ENCODE data around the gene BTBD6. TPM values are rescaled to one million over a fixed set of nuclear protein-coding genes. Genes with fewer than 3 reads are reported as not detected.

Gene BTBD6
- polyA plus RNA-seq, 1 experiment: 27.3 TPM

DNA sequence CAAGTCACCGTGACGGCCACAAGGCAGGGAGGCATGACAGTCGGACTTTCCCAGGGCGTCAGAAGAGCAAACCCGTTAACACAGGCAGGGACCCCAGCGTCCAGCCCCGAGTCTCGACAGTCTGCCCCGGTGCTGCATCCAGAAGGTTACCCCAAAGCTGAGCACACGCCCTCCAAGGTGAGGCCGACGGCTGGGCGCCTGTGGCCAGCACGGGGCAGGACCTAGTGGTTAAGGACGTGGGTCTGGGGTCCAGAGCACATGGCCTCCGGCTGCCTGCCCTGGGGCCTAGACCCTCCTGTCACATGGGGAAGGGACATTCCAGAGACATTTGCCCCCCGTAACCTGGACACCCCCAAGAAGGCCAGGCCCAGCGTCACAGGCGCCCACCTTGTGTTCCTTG, 29.7 kb upstream of the BTBD6 start:
- TF ChIP-seq, protein P1, sequence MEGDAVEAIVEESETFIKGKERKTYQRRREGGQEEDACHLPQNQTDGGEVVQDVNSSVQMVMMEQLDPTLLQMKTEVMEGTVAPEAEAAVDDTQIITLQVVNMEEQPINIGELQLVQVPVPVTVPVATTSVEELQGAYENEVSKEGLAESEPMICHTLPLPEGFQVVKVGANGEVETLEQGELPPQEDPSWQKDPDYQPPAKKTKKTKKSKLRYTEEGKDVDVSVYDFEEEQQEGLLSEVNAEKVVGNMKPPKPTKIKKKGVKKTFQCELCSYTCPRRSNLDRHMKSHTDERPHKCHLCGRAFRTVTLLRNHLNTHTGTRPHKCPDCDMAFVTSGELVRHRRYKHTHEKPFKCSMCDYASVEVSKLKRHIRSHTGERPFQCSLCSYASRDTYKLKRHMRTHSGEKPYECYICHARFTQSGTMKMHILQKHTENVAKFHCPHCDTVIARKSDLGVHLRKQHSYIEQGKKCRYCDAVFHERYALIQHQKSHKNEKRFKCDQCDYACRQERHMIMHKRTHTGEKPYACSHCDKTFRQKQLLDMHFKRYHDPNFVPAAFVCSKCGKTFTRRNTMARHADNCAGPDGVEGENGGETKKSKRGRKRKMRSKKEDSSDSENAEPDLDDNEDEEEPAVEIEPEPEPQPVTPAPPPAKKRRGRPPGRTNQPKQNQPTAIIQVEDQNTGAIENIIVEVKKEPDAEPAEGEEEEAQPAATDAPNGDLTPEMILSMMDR (IDR thresholded peaks at IDR 0.05; ENCODE audit: low read depth, low read length): no peak
- H3K27me3 ChIP-seq (ENCODE audit: control insufficient read depth, insufficient read depth, low read length): no peaks in the 10 kb centered on the region
- POLR2A ChIA-PET: no interaction called here
- CTCF ChIA-PET: interaction anchor here (0.6 kb wide), 1 partner anchor 1290 kb away, joined by 4 read pairs; no protein-coding TSS in a partner anchor
- H3K9me3 ChIP-seq (ENCODE audit: control insufficient read depth, insufficient read depth, low read length): peaks cover 3% of the 10 kb centered on the region; the same call in 1 of the 2 replicates
- H3K27ac ChIP-seq (ENCODE audit: low read depth, low read length): no peak overlapping the region
- no peak overlapping the region for H3K4me3 ChIP-seq (ENCODE audit: low read depth, low read length)
- no peak for DNase-seq (ENCODE audit: low read depth, low spot score)

DNA sequence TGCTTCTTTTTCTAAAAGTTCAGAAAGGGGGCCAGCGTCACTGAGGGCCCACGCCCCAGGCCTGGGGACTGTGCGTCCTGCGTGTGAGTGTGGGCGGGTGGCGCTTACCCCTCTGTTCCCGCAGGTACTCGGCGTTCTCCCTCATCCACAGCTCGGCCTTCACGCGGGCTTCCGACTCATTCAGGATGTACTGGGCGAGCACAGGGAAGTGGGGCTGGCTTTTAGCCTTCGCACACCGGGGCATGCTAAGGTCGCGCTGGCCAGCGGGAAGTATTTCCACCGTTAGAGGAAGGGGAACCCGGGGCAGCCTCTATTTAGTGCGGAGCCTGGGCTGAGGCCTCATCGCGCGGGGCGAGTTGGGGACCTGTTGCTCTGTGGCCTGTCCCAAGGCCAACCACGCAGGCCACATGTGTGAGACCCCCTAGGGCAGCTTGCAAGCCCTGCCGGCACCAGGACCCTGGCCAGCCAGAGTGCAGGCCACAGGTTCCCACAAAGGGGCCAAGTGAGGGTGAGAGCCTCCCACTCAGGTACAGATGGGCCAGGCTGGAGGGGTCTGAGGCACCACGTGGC, 29.2 kb upstream of the BTBD6 start:
- no peak for DNase-seq (ENCODE audit: low read depth, low spot score)
- ChIA-PET CTCF (interaction anchor here (0.6 kb wide), 1 partner anchor 1290 kb away, joined by 4 read pairs; no protein-coding TSS in a partner anchor), POLR2A (no interaction called here)
- Histone ChIP-seq H3K4me3 (ENCODE audit: low read depth, low read length) (no peak overlapping the region), H3K9me3 (ENCODE audit: control insufficient read depth, insufficient read depth, low read length) (peaks cover 3% of the 10 kb centered on the region; the same call in 1 of the 2 replicates), H3K27me3 (ENCODE audit: control insufficient read depth, insufficient read depth, low read length) (no peaks in the 10 kb centered on the region), H3K27ac (ENCODE audit: low read depth, low read length) (no peak overlapping the region)
- TF ChIP-seq, protein P1 (IDR thresholded peaks at IDR 0.05; ENCODE audit: low read depth, low read length): no peak

DNA sequence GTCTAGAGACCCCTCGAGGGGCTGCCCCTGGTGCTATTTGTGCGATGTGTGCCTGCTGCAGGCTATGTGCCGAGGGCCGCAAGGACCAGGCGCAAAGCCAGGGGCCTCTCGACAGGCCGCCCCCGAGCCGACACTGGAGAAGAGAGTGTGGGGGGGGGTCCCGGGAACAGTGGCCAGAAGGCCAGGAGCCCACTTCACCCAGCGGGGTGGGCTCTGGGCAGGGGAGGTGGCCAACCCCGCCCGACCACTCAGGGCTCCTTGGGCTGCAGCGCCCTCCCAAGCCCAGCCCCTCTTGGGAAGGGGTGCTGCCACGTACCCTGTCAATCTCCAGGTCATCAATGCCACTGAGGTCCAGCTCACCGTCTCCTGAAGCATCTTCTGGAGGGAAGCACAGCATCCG, 28.6 kb upstream of the BTBD6 start:
- H3K27ac ChIP-seq (ENCODE audit: low read depth, low read length): no peak overlapping the region
- H3K27me3 ChIP-seq (ENCODE audit: control insufficient read depth, insufficient read depth, low read length): no peaks in the 10 kb centered on the region
- H3K4me3 ChIP-seq (ENCODE audit: low read depth, low read length): no peak overlapping the region
- TF ChIP-seq, protein P1 (IDR thresholded peaks at IDR 0.05; ENCODE audit: low read depth, low read length): no peak
- peaks cover 3% of the 10 kb centered on the region; the same call in 1 of the 2 replicates for H3K9me3 ChIP-seq (ENCODE audit: control insufficient read depth, insufficient read depth, low read length)
- no peak for DNase-seq (ENCODE audit: low read depth, low spot score)
- ChIA-PET POLR2A (no interaction called here), CTCF (no interaction called here)

DNA sequence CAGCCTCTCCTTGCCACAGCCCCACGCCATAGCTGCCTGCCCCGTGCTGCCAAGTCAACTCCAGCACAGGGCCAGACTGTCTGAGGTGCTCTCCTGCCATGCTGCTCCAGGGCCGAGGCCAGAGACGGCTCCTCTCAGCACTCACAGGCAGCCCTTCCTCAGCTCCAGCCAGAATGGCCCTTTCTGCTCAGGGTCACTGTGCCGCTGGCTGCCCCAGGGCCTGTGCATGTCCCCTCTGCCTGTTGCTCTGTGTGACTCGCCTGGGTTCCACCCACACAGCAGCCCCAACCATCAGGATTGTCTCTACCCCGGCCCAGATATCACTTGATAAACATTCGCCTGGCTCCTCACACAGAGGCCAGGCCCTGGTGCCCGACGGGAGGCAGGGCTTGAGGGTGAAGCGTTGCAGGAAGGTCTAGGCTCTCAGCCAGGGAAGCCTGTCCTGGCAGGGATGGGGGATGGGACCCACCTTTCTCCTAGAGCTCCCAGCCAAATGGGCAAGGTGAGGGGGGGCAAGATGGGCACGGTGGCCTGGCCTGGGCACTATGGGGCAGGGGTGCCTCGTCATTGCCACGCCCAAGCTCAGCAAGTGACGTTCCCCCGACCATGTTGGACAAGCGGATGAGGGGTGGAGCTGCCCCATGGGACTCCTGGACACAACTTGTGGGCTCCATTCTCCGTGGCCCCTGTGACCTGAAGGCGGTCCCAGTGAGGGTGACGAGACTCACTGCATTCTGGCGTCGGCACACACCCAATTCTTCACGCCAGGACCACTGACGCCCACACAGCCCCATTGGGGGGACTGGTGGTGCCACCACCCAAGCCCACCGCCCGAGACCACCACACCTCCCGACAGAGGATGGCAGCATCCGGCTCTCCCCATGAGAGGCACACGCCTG, 27.4 kb upstream of the BTBD6 start:
- CTCF ChIA-PET: no interaction called here
- Histone ChIP-seq H3K27me3 (ENCODE audit: control insufficient read depth, insufficient read depth, low read length) (no peaks in the 10 kb centered on the region), H3K9me3 (ENCODE audit: control insufficient read depth, insufficient read depth, low read length) (peaks cover 3% of the 10 kb centered on the region; the same call in 1 of the 2 replicates), H3K27ac (ENCODE audit: low read depth, low read length) (no peak overlapping the region), H3K4me3 (ENCODE audit: low read depth, low read length) (no peak overlapping the region)
- TF ChIP-seq, protein P1 (IDR thresholded peaks at IDR 0.05; ENCODE audit: low read depth, low read length): no peak
- POLR2A ChIA-PET: no interaction called here
- DNase-seq (ENCODE audit: low read depth, low spot score): no peak

Measured in AG04450 (cell line).